HEK293 (cell line): ENCODE measurements around the gene PEX14.

ENCODE experiments used
- CTCF ChIA-PET: fragments of 350-600 bp; formaldehyde crosslinking; extraction: SDS; loops from one replicate; lab custom pipeline; 2021; ENCODE audit warnings: antibody characterized with exemption; lab: Yijun Ruan, JAX
- POLR2A ChIA-PET: fragments of 300-600 bp; formaldehyde crosslinking; extraction: SDS; loops from one replicate; lab custom pipeline; 2020; ENCODE audit warnings: antibody characterized with exemption, inconsistent platforms; lab: Yijun Ruan, JAX
- H3K27ac ChIP-seq: fragments of 200-500 bp; sonication (Bioruptor generic); 2 replicates; pipeline ENCODE4 v1.5.1; 2014; ENCODE audit warnings: low read depth, low read length, control low read depth, inconsistent platforms; ENCODE audit errors: extremely low read depth
- H3K36me3 ChIP-seq, 2 experiments: fragments of 200-500 bp in 1 of 2; sonication (Bioruptor generic) in 1 of 2; 1 replicate in 1 of 2; 2 replicates in 1 of 2; pipeline ENCODE4 v1.5.1; 2014 to 2017; ENCODE audit warnings: inconsistent platforms in 2 of 2, low read length in 2 of 2; ENCODE audit not compliant: control insufficient read depth in 2 of 2, insufficient read depth in 1 of 2
- H3K4me1 ChIP-seq: fragments of 200-500 bp; sonication (Bioruptor generic); 2 replicates; pipeline ENCODE4 v1.5.1; 2014; ENCODE audit warnings: mild to moderate bottlenecking, low read length, inconsistent platforms; ENCODE audit not compliant: control insufficient read depth, insufficient read depth
- H3K4me3 ChIP-seq: 2 replicates; pipeline ENCODE4 v1.5.1; 2011; ENCODE audit warnings: low read depth, mild to moderate bottlenecking, control low read depth, low read length, moderate library complexity
- H3K9me3 ChIP-seq: fragments of 200-500 bp; sonication (Bioruptor generic); 2 replicates; pipeline ENCODE4 v1.5.1; 2014; ENCODE audit warnings: low read depth, low read length, inconsistent platforms; ENCODE audit not compliant: control insufficient read depth, insufficient read depth
- KLF1 ChIP-seq: fragments of 450-650 bp; formaldehyde crosslinking; IDR thresholded peaks from 2 replicates; pipeline ENCODE4 v1.5.1; 2016; ENCODE audit warnings: missing biosample characterization, missing genetic modification characterization
- KLF10 ChIP-seq: fragments of 450-650 bp; IDR thresholded peaks from 2 replicates; pipeline ENCODE4 v1.5.1; 2018; ENCODE audit warnings: missing biosample characterization, mild to moderate bottlenecking, missing genetic modification characterization
- KLF16 ChIP-seq: fragments of 450-650 bp; formaldehyde crosslinking; IDR thresholded peaks from 2 replicates; pipeline ENCODE4 v1.5.1; 2017; ENCODE audit warnings: missing biosample characterization, missing genetic modification characterization
- KLF17 ChIP-seq: fragments of 450-650 bp; formaldehyde crosslinking; IDR thresholded peaks from 2 replicates; pipeline ENCODE4 v1.5.1; 2016; ENCODE audit warnings: missing biosample characterization, missing genetic modification characterization
- KLF9 ChIP-seq: fragments of 450-650 bp; formaldehyde crosslinking; IDR thresholded peaks from 2 replicates; pipeline ENCODE4 v1.5.1; 2016; ENCODE audit warnings: missing biosample characterization, missing genetic modification characterization, low read depth
- PRDM4 ChIP-seq: fragments of 450-650 bp; formaldehyde crosslinking; IDR thresholded peaks from 2 replicates; pipeline ENCODE4 v1.5.1; 2017; ENCODE audit warnings: missing biosample characterization, missing genetic modification characterization
- SCRT1 ChIP-seq: fragments of 450-650 bp; formaldehyde crosslinking; IDR thresholded peaks from 2 replicates; pipeline ENCODE4 v1.5.1; 2016; ENCODE audit warnings: missing biosample characterization, missing genetic modification characterization, borderline replicate concordance
- SCRT2 ChIP-seq: fragments of 450-650 bp; formaldehyde crosslinking; IDR thresholded peaks from 2 replicates; pipeline ENCODE4 v1.5.1; 2016; ENCODE audit warnings: missing biosample characterization, missing genetic modification characterization
- YY2 ChIP-seq: fragments of 450-650 bp; formaldehyde crosslinking; IDR thresholded peaks from 2 replicates; pipeline ENCODE4 v1.5.1; 2016; ENCODE audit warnings: missing biosample characterization, missing genetic modification characterization
- ZBTB20 ChIP-seq: fragments of 450-650 bp; formaldehyde crosslinking; IDR thresholded peaks from 2 replicates; pipeline ENCODE4 v1.5.1; 2016; ENCODE audit warnings: missing biosample characterization, missing genetic modification characterization
- ZBTB21 ChIP-seq: fragments of 450-650 bp; formaldehyde crosslinking; IDR thresholded peaks from 2 replicates; pipeline ENCODE4 v1.5.1; 2017; ENCODE audit warnings: missing biosample characterization, missing genetic modification characterization
- ZNF248 ChIP-seq: fragments of 450-650 bp; formaldehyde crosslinking; IDR thresholded peaks from 2 replicates; pipeline ENCODE4 v1.5.1; 2017; ENCODE audit warnings: missing biosample characterization, missing genetic modification characterization
- ZNF26 ChIP-seq: fragments of 450-650 bp; formaldehyde crosslinking; IDR thresholded peaks from 2 replicates; pipeline ENCODE4 v1.5.1; 2016; ENCODE audit warnings: missing biosample characterization, missing genetic modification characterization
- ZNF398 ChIP-seq: fragments of 450-650 bp; formaldehyde crosslinking; IDR thresholded peaks from 2 replicates; pipeline ENCODE4 v1.5.1; 2017; ENCODE audit warnings: missing biosample characterization, missing genetic modification characterization
- ZNF518A ChIP-seq: fragments of 450-650 bp; formaldehyde crosslinking; conservative IDR thresholded peaks from 2 replicates; pipeline ENCODE4 v1.5.1; 2016; ENCODE audit warnings: low read depth, missing biosample characterization, missing genetic modification characterization
- ZNF558 ChIP-seq: fragments of 450-650 bp; formaldehyde crosslinking; IDR thresholded peaks from 2 replicates; pipeline ENCODE4 v1.5.1; 2016; ENCODE audit warnings: missing biosample characterization, missing genetic modification characterization
- ZNF600 ChIP-seq: fragments of 450-650 bp; formaldehyde crosslinking; IDR thresholded peaks from 2 replicates; pipeline ENCODE4 v1.5.1; 2016; ENCODE audit warnings: missing biosample characterization, missing genetic modification characterization
- ZNF624 ChIP-seq: fragments of 450-650 bp; formaldehyde crosslinking; IDR thresholded peaks from 2 replicates; pipeline ENCODE4 v1.5.1; 2017; ENCODE audit warnings: missing biosample characterization, missing genetic modification characterization
- ZNF639 ChIP-seq: fragments of 450-650 bp; formaldehyde crosslinking; IDR thresholded peaks from 2 replicates; pipeline ENCODE4 v1.5.1; 2016; ENCODE audit warnings: missing biosample characterization, missing genetic modification characterization
- ZNF76 ChIP-seq: fragments of 450-650 bp; formaldehyde crosslinking; IDR thresholded peaks from 2 replicates; pipeline ENCODE4; 2016; ENCODE audit warnings: low read depth, missing biosample characterization, missing genetic modification characterization, borderline replicate concordance
- ZXDB ChIP-seq: fragments of 450-650 bp; formaldehyde crosslinking; IDR thresholded peaks from 2 replicates; pipeline ENCODE4 v1.5.1; 2016; ENCODE audit warnings: missing biosample characterization, missing genetic modification characterization

Gene PEX14

GRCh38 chr1:10474613-10475507, at the start of gene PEX14:
TSS of gene PEX14 (plus strand) at chr1:10474950. CDS start at chr1:10474967, 17 bp downstream.
- Histone ChIP-seq H3K9me3 (no peaks in the 10 kb centered on the region), H3K4me1 (no peaks in the 10 kb centered on the region), H3K4me3 (peak within 1 kb of the TSS; percentile 92), H3K36me3 (peaks cover 0 to 13% of the 10 kb centered on the region in 2 experiments; a peak in 2 of 3 replicates), H3K27ac (peak within 1 kb of the TSS; percentile 68)
- ChIA-PET CTCF (interaction anchor here (0.6 to 1.0 kb wide), 2 partner anchors 45 to 1169 kb away, joined by 3 read pairs; no protein-coding TSS in a partner anchor), POLR2A (interaction anchor here (0.5 to 0.6 kb wide), 2 partner anchors 12 to 76 kb away, joined by 3 read pairs; partner anchors contain the start of gene PGD)
- TF ChIP-seq ZNF248 (no peak), KLF16 (tag by site-specific recombination) (peak; percentile 88), PRDM4 (0 out of 2 replicates have a peak, but pooled peaks have one; percentile 29), SCRT1 (tag by site-specific recombination) (peak; percentile 63; the same call in 1 of the 2 replicates), ZNF518A (tag by site-specific recombination) (peak; percentile 83), ZNF639 (tag by site-specific recombination) (peak; percentile 74; the same call in 1 of the 2 replicates), ZNF558 (tag by site-specific recombination) (peak; percentile 38; the same call in 1 of the 2 replicates), ZNF600 (0 out of 2 replicates have a peak, but pooled peaks have one; percentile 5), YY2 (tag by site-specific recombination) (peak; percentile 93), ZNF398 (tag by site-specific recombination) (no peak), KLF1 (tag by site-specific recombination) (peak; percentile 57), SCRT2 (tag by site-specific recombination) (peak; percentile 82), KLF10 (tag by site-specific recombination) (no peak), KLF17 (tag by site-specific recombination) (peak; percentile 77; the same call in 1 of the 2 replicates), ZXDB (tag by site-specific recombination) (peak; percentile 72), ZNF26 (no peak), ZBTB20 (peak; percentile 75), ZNF624 (no peak), KLF9 (tag by site-specific recombination) (peak; percentile 77), ZNF76 (tag by site-specific recombination) (peak; percentile 92), ZBTB21 (tag by site-specific recombination) (no peak)
